ENCODE measurements around the gene ZBTB7B.

The ZBTB7B gene

DNA sequence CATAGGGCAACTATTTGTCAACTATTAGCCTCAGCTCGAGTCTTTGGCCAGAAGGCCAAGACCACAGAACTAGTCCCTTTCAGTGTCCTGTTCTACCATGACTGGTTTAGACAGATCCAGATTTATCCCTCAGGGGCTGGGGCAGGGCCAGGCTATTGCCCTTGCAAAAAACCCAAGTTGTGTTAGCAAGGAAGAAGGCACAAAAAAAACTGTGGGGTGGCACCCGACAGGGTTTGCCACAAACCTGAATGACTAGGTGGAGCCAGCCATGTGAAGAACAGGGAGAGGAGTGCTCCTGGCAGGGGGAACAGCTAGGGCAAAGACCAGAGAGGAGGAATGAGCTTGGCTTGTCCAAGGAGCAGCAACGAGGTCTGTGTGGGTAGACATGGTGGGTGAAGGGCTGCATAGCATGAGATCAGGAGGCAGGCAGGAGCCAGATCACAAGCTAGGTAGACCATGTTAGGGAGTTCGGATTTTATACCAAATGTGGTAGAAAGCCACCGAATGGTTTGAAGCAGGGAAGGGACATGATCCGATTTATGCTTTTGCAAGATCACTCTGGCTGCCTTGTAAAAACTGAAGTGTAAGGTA lies 35.3 kb downstream of the ZBTB7B start:
- DNase-seq (ENCODE audit: low read depth), result no peak
- TF ChIP-seq, protein P1, sequence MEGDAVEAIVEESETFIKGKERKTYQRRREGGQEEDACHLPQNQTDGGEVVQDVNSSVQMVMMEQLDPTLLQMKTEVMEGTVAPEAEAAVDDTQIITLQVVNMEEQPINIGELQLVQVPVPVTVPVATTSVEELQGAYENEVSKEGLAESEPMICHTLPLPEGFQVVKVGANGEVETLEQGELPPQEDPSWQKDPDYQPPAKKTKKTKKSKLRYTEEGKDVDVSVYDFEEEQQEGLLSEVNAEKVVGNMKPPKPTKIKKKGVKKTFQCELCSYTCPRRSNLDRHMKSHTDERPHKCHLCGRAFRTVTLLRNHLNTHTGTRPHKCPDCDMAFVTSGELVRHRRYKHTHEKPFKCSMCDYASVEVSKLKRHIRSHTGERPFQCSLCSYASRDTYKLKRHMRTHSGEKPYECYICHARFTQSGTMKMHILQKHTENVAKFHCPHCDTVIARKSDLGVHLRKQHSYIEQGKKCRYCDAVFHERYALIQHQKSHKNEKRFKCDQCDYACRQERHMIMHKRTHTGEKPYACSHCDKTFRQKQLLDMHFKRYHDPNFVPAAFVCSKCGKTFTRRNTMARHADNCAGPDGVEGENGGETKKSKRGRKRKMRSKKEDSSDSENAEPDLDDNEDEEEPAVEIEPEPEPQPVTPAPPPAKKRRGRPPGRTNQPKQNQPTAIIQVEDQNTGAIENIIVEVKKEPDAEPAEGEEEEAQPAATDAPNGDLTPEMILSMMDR (conservative IDR thresholded peaks at IDR 0.05; ENCODE audit: control insufficient read depth, insufficient read depth, low read depth, low read length), result no peak
- no peak overlapping the region for H3K4me3 ChIP-seq (ENCODE audit: control insufficient read depth, low read depth, low read length)

DNA sequence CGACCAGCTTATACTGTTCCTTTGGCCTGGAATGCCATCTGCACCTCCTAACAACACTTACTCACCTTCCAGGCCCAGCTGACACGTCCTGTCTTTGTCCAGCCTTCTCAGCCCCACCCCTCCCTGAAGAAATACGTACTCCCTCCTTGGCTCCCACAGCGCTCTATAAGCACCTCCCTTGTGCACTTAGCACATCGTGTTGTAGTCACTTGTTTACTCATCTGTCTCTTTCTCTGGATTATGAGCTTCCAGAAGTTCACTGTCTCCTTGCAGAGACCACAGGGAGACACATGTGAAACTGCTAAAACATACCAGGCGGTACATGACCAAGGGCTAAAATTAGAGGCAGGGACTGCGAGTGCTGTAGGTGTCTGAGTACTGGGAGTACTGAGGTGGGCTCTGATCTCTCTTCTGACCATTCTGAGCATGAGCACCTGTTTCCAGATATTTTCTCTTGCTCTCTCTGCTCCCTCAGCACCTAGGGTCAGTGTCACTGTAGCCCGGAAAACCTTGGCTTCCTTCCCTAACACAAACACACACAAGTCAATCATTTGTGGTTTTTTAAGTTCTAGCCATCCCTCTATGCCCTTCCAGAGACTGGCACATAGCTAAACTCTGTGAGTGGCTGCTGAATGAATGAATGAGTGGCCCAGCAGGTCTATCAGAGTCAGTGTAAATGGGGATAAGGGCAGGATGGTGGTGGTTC lies 36.2 kb downstream of the ZBTB7B start:
- TF ChIP-seq, protein P1 (conservative IDR thresholded peaks at IDR 0.05; ENCODE audit: control insufficient read depth, insufficient read depth, low read depth, low read length), result no peak
- H3K4me3 ChIP-seq (ENCODE audit: control insufficient read depth, low read depth, low read length), result no peak overlapping the region
- DNase-seq (ENCODE audit: low read depth), result peak; percentile 56

DNA sequence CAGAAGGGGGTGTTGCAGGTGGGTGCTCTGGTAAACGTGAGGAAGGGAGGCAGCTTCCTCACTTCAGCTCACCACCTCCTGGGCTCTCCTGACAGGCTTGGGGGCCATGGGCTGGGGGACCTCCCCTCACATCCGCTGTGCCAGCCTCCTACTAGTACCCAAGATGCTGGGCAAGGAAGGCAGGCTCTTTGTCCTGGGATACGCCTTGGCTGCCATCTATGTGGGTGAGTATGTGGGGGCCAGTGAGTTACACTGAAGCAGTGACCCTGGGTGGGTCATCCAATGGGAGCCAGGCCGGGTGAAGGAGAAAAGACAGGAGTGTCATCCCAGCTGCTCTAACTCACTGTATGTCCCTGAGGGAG lies 36.7 kb downstream of the ZBTB7B start:
- DNase-seq (ENCODE audit: low read depth), result no peak
- H3K4me3 ChIP-seq (ENCODE audit: control insufficient read depth, low read depth, low read length), result no peak overlapping the region
- TF ChIP-seq, protein P1 (conservative IDR thresholded peaks at IDR 0.05; ENCODE audit: control insufficient read depth, insufficient read depth, low read depth, low read length), result no peak

DNA sequence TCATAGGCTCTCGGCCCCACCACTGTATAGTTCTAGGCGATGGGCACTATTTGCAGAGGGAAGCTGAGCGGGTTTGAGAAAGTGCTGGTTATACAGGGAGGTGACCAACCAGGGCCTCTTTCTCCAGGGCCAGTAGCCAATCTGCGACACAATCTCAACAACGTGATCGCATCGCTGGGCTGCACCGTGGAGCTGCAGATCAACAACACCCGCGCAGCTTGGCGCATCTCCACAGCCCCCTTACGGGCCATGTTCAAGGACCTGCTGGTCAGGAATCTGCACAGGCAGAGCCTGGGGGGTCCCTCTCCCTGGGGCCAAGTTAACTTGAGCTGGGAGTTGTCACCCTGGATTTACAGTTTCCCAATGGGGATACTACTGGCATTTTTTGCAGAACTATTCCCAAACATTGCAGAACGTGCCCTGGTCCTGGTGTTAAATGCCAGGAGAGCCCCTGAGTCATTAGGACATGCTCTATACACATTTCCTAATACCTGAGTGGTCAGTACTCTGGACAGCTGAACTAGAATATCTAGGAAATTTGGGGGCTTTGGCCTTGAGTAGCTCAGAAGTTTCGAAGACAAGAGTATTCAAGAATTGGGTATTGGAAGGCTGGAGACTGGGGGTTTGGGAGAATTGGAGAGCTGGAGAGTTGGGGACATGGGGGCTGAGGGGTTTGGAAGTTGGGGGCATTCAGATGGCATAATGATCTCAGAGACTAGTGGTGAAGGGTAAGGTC lies 37.9 kb downstream of the ZBTB7B start:
- H3K4me3 ChIP-seq (ENCODE audit: control insufficient read depth, low read depth, low read length), result no peak overlapping the region
- TF ChIP-seq, protein P1 (conservative IDR thresholded peaks at IDR 0.05; ENCODE audit: control insufficient read depth, insufficient read depth, low read depth, low read length), result no peak
- DNase-seq (ENCODE audit: low read depth), result no peak

DNA sequence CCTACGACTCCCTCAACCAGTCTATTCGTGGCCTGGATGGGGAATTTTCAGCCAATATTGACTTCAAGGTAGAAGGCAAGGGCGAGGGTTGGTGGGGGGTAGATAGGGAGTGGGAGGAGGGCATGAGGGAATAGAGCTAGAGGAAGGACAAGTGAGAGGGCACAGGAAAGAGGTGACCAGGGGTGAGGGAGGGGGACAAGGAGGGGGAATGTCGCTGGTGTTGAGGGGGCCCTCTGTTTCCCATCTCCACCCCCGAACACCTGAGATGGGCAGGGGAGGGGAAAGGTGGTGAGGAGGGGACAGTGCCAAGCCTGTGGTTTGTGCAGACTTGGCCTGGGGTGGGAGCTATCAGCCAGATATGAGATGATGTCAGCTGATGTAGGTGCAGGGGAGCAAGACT lies 40.2 kb downstream of the ZBTB7B start:
- H3K4me3 ChIP-seq (ENCODE audit: control insufficient read depth, low read depth, low read length), result no peak overlapping the region
- TF ChIP-seq, protein P1 (conservative IDR thresholded peaks at IDR 0.05; ENCODE audit: control insufficient read depth, insufficient read depth, low read depth, low read length), result no peak
- no peak for DNase-seq (ENCODE audit: low read depth)

DNA sequence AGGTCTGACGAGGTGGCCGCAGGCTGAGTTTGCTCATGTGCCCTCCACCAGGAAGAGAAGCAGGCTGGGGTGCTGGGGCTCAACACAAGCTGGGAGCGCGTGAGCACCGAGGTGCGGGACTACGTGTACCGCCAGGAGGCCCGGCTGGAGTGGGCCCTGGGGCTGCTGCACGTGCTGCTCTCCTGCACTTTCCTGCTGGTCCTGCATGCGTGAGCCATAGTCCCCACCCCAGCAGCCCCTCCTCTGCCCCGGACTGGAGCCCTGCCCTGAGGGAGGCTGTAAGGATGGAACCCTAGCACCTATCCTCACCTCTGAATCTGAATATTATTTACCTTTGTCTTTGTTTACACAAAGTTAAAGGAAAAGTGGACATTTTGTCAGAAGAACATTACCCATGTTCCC lies 40.7 kb downstream of the ZBTB7B start:
- DNase-seq (ENCODE audit: low read depth), result no peak
- TF ChIP-seq, protein P1 (conservative IDR thresholded peaks at IDR 0.05; ENCODE audit: control insufficient read depth, insufficient read depth, low read depth, low read length), result no peak
- H3K4me3 ChIP-seq (ENCODE audit: control insufficient read depth, low read depth, low read length), result no peak overlapping the region

Measured in fibroblast of mammary gland (primary cell).